Upper lobe of right lung (tissue), 1 donor: ENCODE measurements around the gene ZNF700. TPM values are rescaled to one million over a fixed set of nuclear protein-coding genes. Genes with fewer than 3 reads are reported as not detected.
"Not testable (repeated sequence)": the region's sequence is repeated elsewhere in the genome, so short reads cannot be mapped to it uniquely, and the experiment has no call there.

ENCODE experiments used
- ATAC-seq: fragments of 200-7000 bp; cut with Tn5 transposase; one replicate; pipeline ENCODE4 v1.9.1; 2020; ENCODE audit warnings: mild to moderate bottlenecking, moderate library complexity
- DNase-seq: peaks from one replicate; pipeline ENCODE4 v3.0.0-alpha.2; 2020
- H3K27ac ChIP-seq: fragments of 200-600 bp; one replicate; pipeline ENCODE4 v1.8.0; 2022
- H3K27me3 ChIP-seq: fragments of 200-600 bp; one replicate; pipeline ENCODE4 v1.8.0; 2022; ENCODE audit warnings: mild to moderate bottlenecking
- H3K36me3 ChIP-seq: fragments of 200-600 bp; one replicate; pipeline ENCODE4 v1.8.0; 2022
- H3K4me1 ChIP-seq: fragments of 200-600 bp; one replicate; pipeline ENCODE4 v1.8.0; 2022
- H3K4me3 ChIP-seq: fragments of 200-600 bp; one replicate; pipeline ENCODE4 v1.8.0; 2022; ENCODE audit warnings: mild to moderate bottlenecking
- H3K9me3 ChIP-seq: fragments of 200-600 bp; one replicate; pipeline ENCODE4 v1.8.0; 2022
- intact Hi-C: fragments of 100-400 bp; cut with DNase I; formaldehyde crosslinking; loops from one replicate; pipeline ENCODE4 v1.11.0; 2022
- total RNA-seq: library from RNA; stranded (reverse); fragmentation: NEBNext Ultra II Directional; extraction: Animal tissue kit (Norgen Biotek cat#: 25700); gene quantifications from one replicate; pipeline ENCODE4 v1.2.1, GENCODE V29; 2021
- TF ChIP-seq, protein P1 (sequence below): fragments of 200-600 bp; IDR thresholded peaks from one replicate; pipeline ENCODE4 v1.8.0; 2022; ENCODE audit warnings: antibody characterized with exemption
- donor health status: DM: no; HTN: yes; CAD: no; lungs with severe emphysema.

The ZNF700 gene
- total RNA-seq, 1 donor from 2014 or later = 10.9 TPM

DNA sequence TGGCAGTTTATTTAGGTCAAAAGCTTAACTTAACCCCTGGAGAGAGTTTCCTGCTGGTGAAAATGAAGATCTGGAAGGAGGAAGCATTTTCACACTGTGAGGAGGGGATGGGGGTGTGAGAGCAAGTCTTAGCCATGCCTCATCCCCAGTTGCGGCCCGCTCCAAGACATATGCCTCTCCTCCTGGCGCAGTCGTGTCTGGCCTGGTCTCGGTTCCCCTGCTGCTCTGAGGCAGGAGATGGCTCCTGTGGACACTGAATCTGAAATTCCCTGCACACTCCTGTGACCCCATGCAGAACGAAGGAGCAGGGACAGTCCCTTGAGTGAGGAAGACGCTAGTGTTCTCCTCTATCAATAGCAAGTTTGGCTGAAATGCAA lies 37.7 kb upstream of the ZNF700 start:
- Histone ChIP-seq H3K4me3 (peak overlapping the region; percentile 74), H3K27me3 (no peaks in the 10 kb centered on the region), H3K9me3 (no peaks in the 10 kb centered on the region), H3K36me3 (no peaks in the 10 kb centered on the region), H3K4me1 (peaks cover 8% of the 10 kb centered on the region), H3K27ac (peak overlapping the region; percentile 89)
- TF ChIP-seq, protein P1, sequence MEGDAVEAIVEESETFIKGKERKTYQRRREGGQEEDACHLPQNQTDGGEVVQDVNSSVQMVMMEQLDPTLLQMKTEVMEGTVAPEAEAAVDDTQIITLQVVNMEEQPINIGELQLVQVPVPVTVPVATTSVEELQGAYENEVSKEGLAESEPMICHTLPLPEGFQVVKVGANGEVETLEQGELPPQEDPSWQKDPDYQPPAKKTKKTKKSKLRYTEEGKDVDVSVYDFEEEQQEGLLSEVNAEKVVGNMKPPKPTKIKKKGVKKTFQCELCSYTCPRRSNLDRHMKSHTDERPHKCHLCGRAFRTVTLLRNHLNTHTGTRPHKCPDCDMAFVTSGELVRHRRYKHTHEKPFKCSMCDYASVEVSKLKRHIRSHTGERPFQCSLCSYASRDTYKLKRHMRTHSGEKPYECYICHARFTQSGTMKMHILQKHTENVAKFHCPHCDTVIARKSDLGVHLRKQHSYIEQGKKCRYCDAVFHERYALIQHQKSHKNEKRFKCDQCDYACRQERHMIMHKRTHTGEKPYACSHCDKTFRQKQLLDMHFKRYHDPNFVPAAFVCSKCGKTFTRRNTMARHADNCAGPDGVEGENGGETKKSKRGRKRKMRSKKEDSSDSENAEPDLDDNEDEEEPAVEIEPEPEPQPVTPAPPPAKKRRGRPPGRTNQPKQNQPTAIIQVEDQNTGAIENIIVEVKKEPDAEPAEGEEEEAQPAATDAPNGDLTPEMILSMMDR = no peak
- intact Hi-C loops = no loop called here
- DNase-seq (no peak), ATAC-seq (peak; percentile 25)

DNA sequence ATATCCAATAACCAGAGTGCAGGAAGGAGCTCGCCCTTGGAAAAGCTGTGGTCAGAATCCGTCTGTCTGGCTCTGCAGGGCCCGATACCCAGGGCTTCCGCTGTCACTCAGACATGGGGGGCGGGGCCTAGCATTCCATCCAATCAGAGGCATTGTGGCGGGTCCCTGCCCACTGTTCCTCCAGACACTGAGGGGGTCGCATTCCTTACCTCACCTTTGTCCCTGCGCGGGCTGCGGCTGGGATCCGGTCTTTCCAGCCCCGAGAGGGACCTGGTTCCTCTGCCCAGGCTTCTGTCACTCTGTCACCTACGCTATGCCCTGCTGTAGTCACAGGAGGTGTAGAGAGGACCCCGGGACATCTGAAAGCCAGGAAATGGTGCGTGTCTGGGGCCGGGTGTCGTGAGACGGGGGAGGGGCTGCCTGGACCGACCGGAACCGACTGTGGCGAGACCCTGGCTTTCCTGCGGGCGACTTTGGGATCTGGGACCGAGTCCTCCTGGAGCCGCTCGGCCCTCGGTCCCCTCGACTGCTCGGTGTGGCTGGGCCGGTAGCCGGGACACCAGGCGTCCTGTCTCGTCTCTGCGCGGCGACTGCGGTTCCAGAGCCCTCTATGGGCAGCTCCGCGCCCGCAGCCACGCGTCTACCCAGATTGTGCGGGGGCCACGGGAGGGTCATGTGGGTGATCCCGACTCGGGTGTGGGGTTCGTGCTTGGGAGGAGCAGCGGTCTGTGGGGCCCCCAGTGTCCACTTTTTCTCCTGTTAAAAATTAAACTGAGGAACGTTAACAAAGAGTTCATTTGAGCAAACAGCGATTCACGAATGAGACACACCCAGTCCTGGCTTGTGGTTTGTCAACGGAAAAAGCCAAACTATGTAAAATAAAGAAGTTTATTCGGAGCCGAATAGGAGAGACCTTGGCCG lies 37.0 kb upstream of the ZNF700 start, which contains the start of gene ZNF69:
Gene ZNF69, plus strand, starts transcription at position 172 of the 921 bp plus-strand sequence. Its CDS starts 142 bp downstream, at position 314.
- intact Hi-C loops = no loop called here
- peak; percentile 98 for ATAC-seq
- DNase-seq = peak; percentile 93

DNA sequence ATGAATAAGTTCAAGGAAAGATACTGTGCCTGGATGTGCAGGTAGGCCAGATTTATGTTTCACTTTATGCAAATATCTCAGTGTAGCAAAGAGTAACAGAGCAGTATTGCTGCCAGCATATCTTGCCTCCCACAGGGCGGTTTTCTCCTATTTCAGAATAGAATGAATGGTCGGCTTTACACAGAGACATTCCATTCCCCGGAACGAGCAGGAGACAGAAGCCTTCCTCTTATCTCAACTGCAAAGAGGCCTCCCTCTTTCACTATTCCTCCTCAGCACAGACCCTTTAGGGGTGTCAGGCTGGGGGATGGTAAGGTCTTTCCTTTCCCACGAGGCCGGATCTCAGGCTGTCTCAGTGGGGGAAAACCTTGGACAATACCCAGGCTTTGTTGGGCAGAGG lies 35.0 kb upstream of the ZNF700 start:
- H3K36me3 ChIP-seq, H3K4me3 ChIP-seq, intact Hi-C loops, H3K4me1 ChIP-seq, H3K27ac ChIP-seq, DNase-seq, H3K9me3 ChIP-seq, H3K27me3 ChIP-seq, ATAC-seq: not testable (repeated sequence)

More for the DNA sequence above, 37.0 kb upstream of the ZNF700 start, which contains the start of gene ZNF69:
- Histone ChIP-seq H3K27me3 (no peaks in the 10 kb centered on the region), H3K4me1 (peaks cover 8% of the 10 kb centered on the region), H3K4me3 (peak within 1 kb of the TSS; percentile 74), H3K27ac (peak within 1 kb of the TSS; percentile 89), H3K36me3 (no peaks in the 10 kb centered on the region), H3K9me3 (no peaks in the 10 kb centered on the region)
- TF ChIP-seq, protein P1 = peak; percentile 39

DNA sequence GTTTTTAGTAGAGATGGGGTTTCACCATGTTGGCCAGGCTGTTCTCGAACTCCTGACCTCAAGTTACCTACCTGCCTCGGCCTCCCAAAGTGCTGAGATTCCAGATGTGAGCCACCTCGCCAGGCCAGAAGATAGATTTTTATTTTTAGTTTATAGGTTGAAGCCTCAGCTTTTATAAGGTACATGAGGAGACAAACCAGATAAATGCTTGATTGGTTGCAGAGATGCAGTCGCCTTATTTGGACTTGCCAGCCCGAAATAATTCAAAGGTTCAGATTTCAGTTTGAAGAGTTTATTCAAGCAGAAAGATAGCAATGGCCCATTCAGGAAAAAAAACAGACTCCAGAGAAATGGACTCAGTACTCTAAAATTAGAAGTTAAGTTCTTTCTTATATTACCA lies 34.3 kb upstream of the ZNF700 start:
- ATAC-seq (no peak), DNase-seq (no peak)
- TF ChIP-seq, protein P1 = no peak
- H3K9me3 ChIP-seq = no peaks in the 10 kb centered on the region
- no peaks in the 10 kb centered on the region for H3K36me3 ChIP-seq
- no peaks in the 10 kb centered on the region for H3K27me3 ChIP-seq
- peaks cover 8% of the 10 kb centered on the region for H3K4me1 ChIP-seq
- H3K27ac ChIP-seq = no peak overlapping the region
- intact Hi-C loops = no loop called here
- no peak overlapping the region for H3K4me3 ChIP-seq

DNA sequence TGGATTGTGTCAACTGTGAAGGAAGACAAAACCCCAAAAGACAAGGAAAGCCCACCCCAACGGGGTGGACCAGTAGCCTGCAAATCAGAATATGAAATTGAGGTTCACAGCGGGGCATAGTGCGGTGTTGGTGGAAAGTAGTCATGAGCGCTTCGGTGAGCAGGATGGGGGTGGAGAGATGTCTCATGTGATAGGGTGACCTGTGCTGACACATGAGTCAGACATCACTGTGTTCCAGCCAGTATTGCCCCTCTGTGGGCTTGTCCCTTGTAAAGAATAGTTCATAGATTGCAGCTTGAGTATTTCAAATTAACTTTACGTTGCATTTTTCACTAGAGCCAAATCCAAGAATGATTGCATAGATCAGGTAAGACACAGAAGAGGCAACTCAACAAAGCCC lies 30.1 kb upstream of the ZNF700 start:
- no peaks in the 10 kb centered on the region for H3K4me1 ChIP-seq
- ATAC-seq (no peak), DNase-seq (no peak)
- no peaks in the 10 kb centered on the region for H3K36me3 ChIP-seq
- H3K9me3 ChIP-seq = peaks cover 3% of the 10 kb centered on the region
- no peak overlapping the region for H3K4me3 ChIP-seq
- intact Hi-C loops = no loop called here
- TF ChIP-seq, protein P1 = no peak
- no peaks in the 10 kb centered on the region for H3K27me3 ChIP-seq
- no peak overlapping the region for H3K27ac ChIP-seq

DNA sequence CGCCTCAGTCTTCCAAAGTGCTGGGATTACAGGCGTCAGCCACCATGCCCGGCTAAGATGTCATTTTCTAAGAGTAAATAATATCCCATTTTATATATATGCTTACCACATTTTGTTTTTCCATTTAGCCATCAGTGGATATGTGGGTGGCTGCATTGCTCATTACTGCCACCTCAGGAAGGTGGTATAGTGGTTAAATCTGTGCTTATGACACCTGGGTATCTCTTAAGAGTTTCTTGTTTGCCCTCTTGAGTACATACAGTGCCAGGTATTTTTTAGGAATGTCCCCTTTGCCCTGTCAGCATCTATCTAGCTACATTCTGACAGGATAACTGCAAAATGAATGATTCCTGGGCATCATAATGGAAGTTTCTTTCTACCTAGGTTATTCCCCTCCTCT lies 22.7 kb upstream of the ZNF700 start:
- DNase-seq (no peak), ATAC-seq (no peak)
- Histone ChIP-seq H3K9me3 (peaks cover 44% of the 10 kb centered on the region), H3K4me1 (no peaks in the 10 kb centered on the region), H3K4me3 (no peak overlapping the region), H3K36me3 (peaks cover 23% of the 10 kb centered on the region), H3K27ac (no peak overlapping the region), H3K27me3 (no peaks in the 10 kb centered on the region)
- intact Hi-C loops = no loop called here
- TF ChIP-seq, protein P1 = no peak
